Aorta (tissue), 5 donors: ENCODE data around the gene LHB. TPM values are rescaled to one million over a fixed set of nuclear protein-coding genes. Genes with fewer than 3 reads are reported as not detected.
A peak's percentile ranks its signal among the peaks of the same experiment; 100 is the strongest.
"Not testable (repeated sequence)": the region's sequence is repeated elsewhere in the genome, so short reads cannot be mapped to it uniquely, and the experiment has no call there.

Source experiments
- ATAC-seq: fragments of 200-7000 bp; cut with Tn5 transposase; one replicate; pipeline ENCODE4 v1.9.1; 2022; ENCODE audit warnings: moderate library complexity; ENCODE audit not compliant: low FRiP score
- DNase-seq, 2 donors: peaks; one replicate each; pipeline ENCODE4 v3.0.0-alpha.2; 2020
- H3K27ac ChIP-seq, 2 donors: one replicate each; pipeline ENCODE4 v1.5.1; 2013; ENCODE audit warnings: low read length in 2 of 2, mild to moderate bottlenecking in 2 of 2, moderate library complexity in 2 of 2, control low read depth in 1 of 2, inconsistent platforms in 1 of 2, low read depth in 1 of 2
- H3K27me3 ChIP-seq, 2 donors: one replicate each; pipeline ENCODE4 v1.6.1; 2013; ENCODE audit warnings: control low read depth in 1 of 2, low read length in 1 of 2, mild to moderate bottlenecking in 1 of 2, moderate library complexity in 1 of 2; ENCODE audit not compliant: insufficient read depth in 2 of 2, control insufficient read depth in 1 of 2
- H3K36me3 ChIP-seq, 2 donors: one replicate each; pipeline ENCODE4 v1.6.1; 2013; ENCODE audit warnings: control low read depth in 1 of 2, low read length in 1 of 2, mild to moderate bottlenecking in 1 of 2; ENCODE audit not compliant: insufficient read depth in 2 of 2, control insufficient read depth in 1 of 2
- H3K4me1 ChIP-seq, 2 donors: one replicate each; pipeline ENCODE4 v1.6.1; 2013; ENCODE audit warnings: low read length in 2 of 2, control low read depth in 1 of 2, mild to moderate bottlenecking in 1 of 2, moderate library complexity in 1 of 2; ENCODE audit not compliant: insufficient read depth in 2 of 2, control insufficient read depth in 1 of 2
- H3K4me3 ChIP-seq, 2 donors: one replicate each; pipeline ENCODE4 v1.5.1; 2013; ENCODE audit warnings: low read length in 2 of 2, control low read depth in 1 of 2, mild to moderate bottlenecking in 1 of 2
- H3K9me3 ChIP-seq: one replicate; pipeline ENCODE4 v1.6.1; 2013; ENCODE audit warnings: mild to moderate bottlenecking, low read length; ENCODE audit not compliant: control insufficient read depth
- WGBS, 2 donors: extraction: QIAGEN DNeasy Blood & Tissue Kit; methylation state at CpG; one replicate each; pipeline ENCODE4 v1.1.7; 2013; 5-methylcytosine and 5-hydroxymethylcytosine counted together
- intact Hi-C, 2 donors: fragments of 100-400 bp; cut with DNase I; formaldehyde crosslinking; loops; one replicate each; pipeline versions ENCODE4 v1.14.2 to v1.15.0; 2022
- polyA plus RNA-seq, 2 donors: library from polyadenylated mRNA; stranded (reverse); fragments of 200-250 nt; gene quantifications; one replicate each; pipeline ENCODE4 v1.2.3, GENCODE V29; 2013
- total RNA-seq, 2 donors: library from RNA; stranded (reverse); fragmentation: NEBNext Ultra II Directional; extraction: Animal tissue kit (Norgen Biotek cat#: 25700); gene quantifications; one replicate each; pipeline ENCODE4 v1.2.1, GENCODE V29; 2021
- donor health status: healthy with polysubstance abuse.
- donor health status: Bipolar disorder and iron deficiency.
- donor health status: DM: no; HTN: no; CAD: no.
- donor health status: DM: no; HTN: no; CAD: no.
- donor health status: DM: yes; HTN: yes; CAD: no.

The LHB gene
- total and polyA plus RNA-seq, 4 donors = 0.84 to 2.2 (median 1.8) TPM; not detected in 1

- H3K27me3 ChIP-seq, ATAC-seq, H3K36me3 ChIP-seq, H3K4me1 ChIP-seq, H3K27ac ChIP-seq, H3K9me3 ChIP-seq, H3K4me3 ChIP-seq, intact Hi-C loops, DNase-seq: not testable (repeated sequence)
- WGBS, 2 donors = 80 to 89% methylated on average over 23 of the region's 23 CpGs
Measured at GRCh38 chr19:49025599-49025998, 8.7 kb upstream of the LHB start.

- ATAC-seq, H3K27ac ChIP-seq, H3K27me3 ChIP-seq, H3K9me3 ChIP-seq, H3K4me3 ChIP-seq, DNase-seq, H3K4me1 ChIP-seq, H3K36me3 ChIP-seq, intact Hi-C loops: not testable (repeated sequence)
- WGBS, 2 donors = 91 to 94% methylated on average over 3 to 4 of the region's 6 CpGs
Measured at GRCh38 chr19:49025088-49025487, 8.2 kb upstream of the LHB start.

- H3K27me3 ChIP-seq, H3K4me3 ChIP-seq, intact Hi-C loops, DNase-seq, ATAC-seq, H3K9me3 ChIP-seq, H3K4me1 ChIP-seq, H3K27ac ChIP-seq, H3K36me3 ChIP-seq: not testable (repeated sequence)
- WGBS, 2 donors = 57 to 71% methylated on average over 10 to 13 of the region's 15 CpGs
Measured at GRCh38 chr19:49024233-49024632, 7.3 kb upstream of the LHB start, which contains the start of gene CGB3. CGB3 (minus strand) TSS chr19:49024333; CDS start chr19:49023971, 362 bp downstream.

GRCh38 chr19:49022116-49022515, 5.2 kb upstream of the LHB start:
- Histone ChIP-seq H3K27me3 (no peaks in the 10 kb centered on the region), H3K4me1 (no peaks in the 10 kb centered on the region), H3K4me3 (no peak overlapping the region), H3K36me3 (no peaks in the 10 kb centered on the region), H3K9me3 (no peaks in the 10 kb centered on the region), H3K27ac (no peak overlapping the region)
- DNase-seq = no peak
- 89 to 94% methylated on average over 9 of the region's 9 CpGs for WGBS, 2 donors
- intact Hi-C loops = no loop called here
- no peak for ATAC-seq

GRCh38 chr19:49020931-49021895, 4.3 kb upstream of the LHB start:
- Histone ChIP-seq H3K27me3 (no peaks in the 10 kb centered on the region), H3K4me3 (no peak overlapping the region), H3K27ac (no peak overlapping the region), H3K36me3 (no peaks in the 10 kb centered on the region), H3K4me1 (no peaks in the 10 kb centered on the region), H3K9me3 (no peaks in the 10 kb centered on the region)
- DNase-seq (no peak), ATAC-seq (no peak)
- intact Hi-C loops = no loop called here
- WGBS, 2 donors = 50 to 51% methylated on average over 16 of the region's 16 CpGs

- 66 to 67% methylated on average over 11 of the region's 11 CpGs for WGBS, 2 donors
- no peak for DNase-seq
- H3K27ac ChIP-seq = no peak overlapping the region
- no peaks in the 10 kb centered on the region for H3K4me1 ChIP-seq
- no peaks in the 10 kb centered on the region for H3K27me3 ChIP-seq
- H3K4me3 ChIP-seq = no peak overlapping the region
- H3K36me3 ChIP-seq = no peaks in the 10 kb centered on the region
- intact Hi-C loops = no loop called here
- no peaks in the 10 kb centered on the region for H3K9me3 ChIP-seq
- no peak for ATAC-seq
Measured at GRCh38 chr19:49020342-49020741, 3.5 kb upstream of the LHB start.

GRCh38 chr19:49019242-49019932, 2.5 kb upstream of the LHB start:
- DNase-seq (peak; percentile 76 to 89), ATAC-seq (peak; percentile 64)
- Histone ChIP-seq H3K27ac (no peak overlapping the region), H3K4me1 (no peaks in the 10 kb centered on the region), H3K27me3 (no peaks in the 10 kb centered on the region), H3K36me3 (no peaks in the 10 kb centered on the region), H3K9me3 (no peaks in the 10 kb centered on the region), H3K4me3 (no peak overlapping the region)
- WGBS, 2 donors = 14 to 21% methylated on average over 17 to 41 of the region's 41 CpGs
- intact Hi-C loops = no loop called here

- WGBS, 2 donors = 3 to 4% methylated on average over 41 to 50 of the region's 50 CpGs
- H3K27ac ChIP-seq, intact Hi-C loops, H3K36me3 ChIP-seq, H3K27me3 ChIP-seq, H3K4me1 ChIP-seq, H3K9me3 ChIP-seq: not testable (repeated sequence)
- DNase-seq (peak in 1 of 2 donors; percentile 81), ATAC-seq (peak; percentile 8)
- peak overlapping the region in 1 of 2 donors; percentile 5 for H3K4me3 ChIP-seq
Measured at GRCh38 chr19:49018388-49019241, 1.7 kb upstream of the LHB start.
